Measurements from ENCODE around the gene DKKL1. TPM values are rescaled to one million over a fixed set of nuclear protein-coding genes. Genes with fewer than 3 reads are reported as not detected.

The DKKL1 gene
- total RNA-seq, 1 experiment from 2014 or later = 0.95 TPM

DNA sequence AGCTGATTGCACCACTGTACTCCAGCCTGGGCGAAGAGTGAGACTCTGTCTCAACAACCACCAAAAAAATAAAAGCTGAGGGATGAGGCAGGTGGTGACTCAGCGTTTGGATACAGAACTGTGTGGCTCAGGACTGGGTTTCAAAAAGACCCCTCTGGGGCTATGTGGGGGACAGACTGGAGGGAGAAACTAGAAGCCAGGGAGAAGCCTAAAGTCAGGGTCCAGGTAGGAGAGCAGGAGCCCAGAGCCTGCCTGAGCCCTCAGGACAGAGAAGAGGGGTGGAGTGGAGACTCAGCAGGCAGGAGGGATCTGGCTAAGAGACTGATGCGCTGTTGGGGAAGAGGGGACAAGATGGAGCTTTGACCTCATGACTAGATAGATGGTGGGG, 30.3 kb upstream of the DKKL1 start:
- in situ Hi-C loops (cut with HindIII; ENCODE audit: low pct_unique_long_range_greater_than_20kb, low sequenced_read_pairs) = no loop called here
- no peak for TF ChIP-seq POLR2AphosphoS5 (IDR thresholded peaks at IDR 0.05; ENCODE audit: low read depth, low read length)
- no peak for TF ChIP-seq TCF7L2 (IDR thresholded peaks at IDR 0.05; ENCODE audit: low read depth, low read length)
- no peak for TF ChIP-seq SIN3A (IDR thresholded peaks at IDR 0.05; ENCODE audit: borderline replicate concordance, insufficient read depth, low read depth, low read length)
- no peak for TF ChIP-seq REST (IDR thresholded peaks at IDR 0.05; ENCODE audit: insufficient read depth in 1 of 2, low read depth in 2 of 2, low read length in 1 of 2)
- no peak for TF ChIP-seq CTCF (IDR thresholded peaks at IDR 0.05)
- H3K27ac ChIP-seq (ENCODE audit: low read length) = no peak overlapping the region
- no peaks in the 10 kb centered on the region for H3K4me1 ChIP-seq (ENCODE audit: control insufficient read depth, insufficient read depth, low read length)
- DNase-seq (ENCODE audit: low read depth, low spot score) (no peak), ATAC-seq (no peak)
- no TSS peak for BruUV-seq (replicated peaks)
- intact Hi-C loops (cut with micrococcal nuclease; ENCODE audit: unreplicated experiment) = no loop called here
- H3K4me3 ChIP-seq (ENCODE audit: low read depth in 2 of 2, low read length in 2 of 2) = no peak overlapping the region
- POLR2A ChIA-PET = no interaction called here
- no peaks in the 10 kb centered on the region for H3K9me3 ChIP-seq (ENCODE audit: control insufficient read depth, insufficient read depth, low read depth, low read length)
- CTCF ChIA-PET = no interaction called here
- no peaks in the 10 kb centered on the region for H3K36me3 ChIP-seq (ENCODE audit: control insufficient read depth, insufficient read depth, low read length)
- H3K27me3 ChIP-seq (ENCODE audit: control insufficient read depth, insufficient read depth, low read length) = no peaks in the 10 kb centered on the region

- Histone ChIP-seq H3K36me3 (ENCODE audit: control insufficient read depth, insufficient read depth, low read length) (no peaks in the 10 kb centered on the region), H3K27ac (ENCODE audit: low read length) (no peak overlapping the region), H3K27me3 (ENCODE audit: control insufficient read depth, insufficient read depth, low read length) (no peaks in the 10 kb centered on the region), H3K4me1 (ENCODE audit: control insufficient read depth, insufficient read depth, low read length) (no peaks in the 10 kb centered on the region), H3K4me3 (ENCODE audit: low read depth in 2 of 2, low read length in 2 of 2) (no peak overlapping the region), H3K9me3 (ENCODE audit: control insufficient read depth, insufficient read depth, low read depth, low read length) (no peaks in the 10 kb centered on the region)
- no peak for TF ChIP-seq POLR2AphosphoS5 (IDR thresholded peaks at IDR 0.05; ENCODE audit: low read depth, low read length)
- TF ChIP-seq CTCF (IDR thresholded peaks at IDR 0.05) = no peak
- no peak for TF ChIP-seq SIN3A (IDR thresholded peaks at IDR 0.05; ENCODE audit: borderline replicate concordance, insufficient read depth, low read depth, low read length)
- no peak for TF ChIP-seq REST (IDR thresholded peaks at IDR 0.05; ENCODE audit: insufficient read depth in 1 of 2, low read depth in 2 of 2, low read length in 1 of 2)
- TF ChIP-seq TCF7L2 (IDR thresholded peaks at IDR 0.05; ENCODE audit: low read depth, low read length) = no peak
- BruUV-seq (replicated peaks) = no TSS peak
- no peak for ATAC-seq
- in situ Hi-C loops (cut with HindIII; ENCODE audit: low pct_unique_long_range_greater_than_20kb, low sequenced_read_pairs) (no loop called here), intact Hi-C loops (cut with micrococcal nuclease; ENCODE audit: unreplicated experiment) (no loop called here)
- POLR2A ChIA-PET = no interaction called here
- no peak for DNase-seq (ENCODE audit: low read depth, low spot score)
- CTCF ChIA-PET = no interaction called here
Observed at GRCh38 chr19:49333811-49334288, 29.8 kb upstream of the DKKL1 start.

Data from Panc1 (cell line).